Endothelial cell of umbilical vein (primary cell): ENCODE data around the gene DCHS1. TPM values are rescaled to one million over a fixed set of nuclear protein-coding genes. Genes with fewer than 3 reads are reported as not detected.

Source experiments
- BruUV-seq: library from RNA; stranded (reverse); fragments of 400-500 nt; replicated peaks from 2 replicates; lab custom pipeline; 2021; lab: Mats Ljungman, UMichigan
- CTCF ChIA-PET: fragments of 300-600, 350-600 bp; sonication (Branson Sonifier 250); formaldehyde crosslinking; loops from one replicate; lab custom pipeline; 2021; ENCODE audit warnings: antibody characterized with exemption, inconsistent platforms; lab: Charles Lee
- POLR2A ChIA-PET: fragments of 300-600, 350-600 bp; sonication (Branson Sonifier 250); formaldehyde crosslinking; loops from one replicate; lab custom pipeline; 2021; ENCODE audit warnings: antibody characterized with exemption, inconsistent platforms; lab: Charles Lee
- DNase-seq: peaks from one replicate; pipeline ENCODE4 v3.0.0-alpha.2; 2011; ENCODE audit warnings: low read depth, low spot score
- FAIRE-seq: peaks from 2 replicates; lab custom pipeline; 2011; peaks lifted over from hg19 to GRCh38; lab: Jason Lieb, UNC
- H2AFZ ChIP-seq: 2 replicates; pipeline ENCODE4 v1.6.0; 2012; ENCODE audit warnings: low read depth, low read length, control low read depth, inconsistent platforms
- H3K27ac ChIP-seq: 2 replicates; pipeline ENCODE4 v1.5.1; 2011; ENCODE audit warnings: low read depth, mild to moderate bottlenecking, control low read depth, low read length, moderate library complexity; ENCODE audit not compliant: insufficient read depth
- H3K27me3 ChIP-seq, 2 experiments: 2 replicates each; pipeline versions ENCODE4 v1.6.0 to v1.6.1; 2011; ENCODE audit warnings: low read length in 2 of 2, mixed read lengths in 1 of 2; ENCODE audit not compliant: control insufficient read depth in 2 of 2, insufficient read depth in 2 of 2
- H3K36me3 ChIP-seq, 2 experiments: 2 replicates in 1 of 2; 3 replicates in 1 of 2; pipeline ENCODE4 v1.5.1; 2011; ENCODE audit warnings: low read length in 2 of 2, mild to moderate bottlenecking in 1 of 2, moderate library complexity in 1 of 2; ENCODE audit not compliant: control insufficient read depth in 2 of 2, insufficient read depth in 2 of 2; ENCODE audit errors: extremely low read depth in 1 of 2
- H3K4me1 ChIP-seq: 3 replicates; pipeline ENCODE4 v1.5.1; 2011; ENCODE audit warnings: mild to moderate bottlenecking, low read length; ENCODE audit not compliant: control insufficient read depth, insufficient read depth; ENCODE audit errors: extremely low read depth
- H3K4me2 ChIP-seq: 2 replicates; pipeline ENCODE4 v1.6.1; 2011; ENCODE audit warnings: low read length, control low read depth, mixed read lengths; ENCODE audit not compliant: insufficient read depth
- H3K4me3 ChIP-seq, 3 experiments: fragments of 200-600 bp in 1 of 3; sonication (generic), shearing (Covaris generic) in 1 of 3; replicated peaks in 1 of 3; 2 replicates each; pipeline ENCODE4 v1.5.1; 2011 to 2016; ENCODE audit warnings: control low read depth in 3 of 3, low read length in 3 of 3, mild to moderate bottlenecking in 2 of 3, inconsistent platforms in 1 of 3, low read depth in 1 of 3, moderate library complexity in 1 of 3; ENCODE audit not compliant: insufficient read depth in 1 of 3
- H3K79me2 ChIP-seq: 2 replicates; pipeline ENCODE4 v1.6.0; 2012; ENCODE audit warnings: low read length, inconsistent platforms; ENCODE audit not compliant: control insufficient read depth, insufficient read depth
- H3K9ac ChIP-seq: replicated peaks from 2 replicates; pipeline ENCODE3; 2011; ENCODE audit warnings: low read length, control low read depth; ENCODE audit not compliant: insufficient read depth; ENCODE audit errors: extremely low read depth
- H3K9me1 ChIP-seq: replicated peaks from 3 replicates; pipeline ENCODE4 v1.6.0; 2011; ENCODE audit warnings: mild to moderate bottlenecking, low read length; ENCODE audit not compliant: control insufficient read depth, insufficient read depth; ENCODE audit errors: extremely low read depth
- H3K9me3 ChIP-seq: replicated peaks from 2 replicates; pipeline ENCODE4 v1.5.1; 2012; ENCODE audit warnings: low read length, inconsistent platforms; ENCODE audit not compliant: control insufficient read depth, insufficient read depth
- H4K20me1 ChIP-seq: replicated peaks from 2 replicates; pipeline ENCODE3; 2011; ENCODE audit warnings: mild to moderate bottlenecking, low read length; ENCODE audit not compliant: control insufficient read depth, insufficient read depth; ENCODE audit errors: extremely low read depth
- CTCF ChIP-seq, 2 donors: IDR thresholded peaks; 1 replicate in 1 of 2; 2 replicates in 1 of 2; pipeline ENCODE4 v1.5.1; 2011; ENCODE audit warnings: low read length in 2 of 2, mild to moderate bottlenecking in 2 of 2, moderate library complexity in 2 of 2, control low read depth in 1 of 2, inconsistent platforms in 1 of 2, low read depth in 1 of 2; ENCODE audit not compliant: insufficient read depth in 1 of 2; ENCODE audit errors: extremely low read depth in 1 of 2
- EZH2 ChIP-seq: IDR thresholded peaks from 2 replicates; pipeline ENCODE4 v1.6.1; 2012; ENCODE audit warnings: borderline replicate concordance, low read depth, mild to moderate bottlenecking, moderate library complexity, low read length, inconsistent platforms; ENCODE audit not compliant: severe bottlenecking
- FOS ChIP-seq: IDR thresholded peaks from 2 replicates; pipeline ENCODE4 v1.6.1; 2011; ENCODE audit warnings: mild to moderate bottlenecking, low read length, moderate library complexity, borderline replicate concordance; ENCODE audit not compliant: insufficient read depth
- GATA2 ChIP-seq: IDR thresholded peaks from 2 replicates; pipeline ENCODE4 v1.7.0; 2011; ENCODE audit warnings: low read depth, mild to moderate bottlenecking, moderate library complexity, mixed read lengths, low read length; ENCODE audit not compliant: insufficient read length, insufficient read depth
- JUN ChIP-seq: IDR thresholded peaks from 2 replicates; pipeline ENCODE4 v1.6.1; 2011; ENCODE audit warnings: borderline replicate concordance, low read depth; ENCODE audit not compliant: insufficient read length, insufficient read depth
- MAX ChIP-seq: IDR thresholded peaks from 2 replicates; pipeline ENCODE4 v1.6.1; 2011; ENCODE audit not compliant: insufficient read depth, insufficient read length
- MYC ChIP-seq: IDR thresholded peaks from one replicate; pipeline ENCODE4 v1.6.1; 2011; ENCODE audit warnings: mild to moderate bottlenecking, low read depth, low read length
- POLR2A ChIP-seq: IDR thresholded peaks from 2 replicates; pipeline ENCODE4 v1.6.1; 2012; ENCODE audit warnings: low read depth, mild to moderate bottlenecking, control low read depth, low read length
- POLR2AphosphoS5 ChIP-seq: IDR thresholded peaks from 2 replicates; pipeline ENCODE4 v1.6.1; 2012; ENCODE audit warnings: low read depth, mild to moderate bottlenecking, control low read depth, low read length, moderate library complexity; ENCODE audit not compliant: insufficient read depth
- dilution Hi-C: fragments of 300-500 bp; cut with MboI; formaldehyde crosslinking; loops from one replicate; pipeline ENCODE4 v1.15.0; 2019; ENCODE audit warnings: low sequenced_read_pairs; ENCODE audit not compliant: extremely low pct_ligation_motif_present
- intact Hi-C: fragments of 100-400 bp; cut with micrococcal nuclease; formaldehyde crosslinking; loops from one replicate; pipeline ENCODE4 v1.10.0; 2022
- polyA plus RNA-seq, 4 experiments: library from polyadenylated mRNA; depleted of rRNA in 3 of 4; stranded (reverse) in 3 of 4; unstranded in 1 of 4; fragments of >200 nt; gene quantifications; 2 replicates each; pipeline versions ENCODE4 v1.2.1 to v1.2.3, GENCODE V29; 2011 to 2012; ENCODE audit warnings: missing spikeins in 1 of 4
- total RNA-seq: library from RNA; stranded (reverse); gene quantifications from 2 replicates; pipeline ENCODE4 v1.2.3, GENCODE V29; 2021

Gene DCHS1
- total and polyA plus RNA-seq, 2 donors (not counting 3 experiments of a cell fraction or from before 2014, with no cell fraction given): 56.2 to 73.0 TPM

GRCh38 chr11:6619004-6619745 is 36.4 kb downstream of the DCHS1 start, which contains the start of gene TPP1:
TPP1 (minus strand) TSS chr11:6619422; CDS start chr11:6619400, 22 bp downstream.
- ChIA-PET CTCF (interaction anchor here (1.0 to 7.6 kb wide), 20 partner anchors 10 to 240 kb away, joined by 3 to 79 read pairs (median 4); partner anchors contain the start of genes ILK, MRPL17, RRP8 and TRIM3), POLR2A (interaction anchor here (0.7 to 1.9 kb wide), 6 partner anchors 10 to 996 kb away, joined by 3 to 7 read pairs (median 4); partner anchors contain the start of genes ILK and MRPL17)
- FAIRE-seq (peak; percentile 99), DNase-seq (peak; percentile 97)
- Histone ChIP-seq H3K27ac (peak within 1 kb of the TSS; percentile 68), H3K4me3 (peak within 1 kb of the TSS; percentile 26 to 88 (median 87)), H3K36me3 (peaks cover 8 to 21% of the 10 kb centered on the region in 2 experiments), H3K9me1 (no peaks in the 10 kb centered on the region), H3K27me3 (no peaks in the 10 kb centered on the region), H3K9me3 (no peaks in the 10 kb centered on the region), H3K4me2 (peak within 1 kb of the TSS; percentile 80), H3K79me2 (peaks cover 7% of the 10 kb centered on the region), H4K20me1 (no peaks in the 10 kb centered on the region), H3K4me1 (peaks cover 33% of the 10 kb centered on the region), H3K9ac (peak within 1 kb of the TSS; percentile 78), H2AFZ (peak within 1 kb of the TSS; percentile 61)
- no TSS peak for BruUV-seq
- TF ChIP-seq CTCF (IDR thresholded peaks at IDR 0.05; ENCODE audit: extremely low read depth in 1 of 2, insufficient read depth in 1 of 2, low read depth in 1 of 2, low read length in 2 of 2) (no peak), JUN (no peak), POLR2AphosphoS5 (peak; percentile 44), MYC (no peak), FOS (no peak), GATA2 (no peak), EZH2 (no peak), MAX (peak; percentile 94), POLR2A (peak; percentile 92)
- intact Hi-C loops: loop anchor here (1.0 to 5.0 kb wide), 6 partner anchors 16 to 144 kb away; partner anchors contain the start of gene MRPL17
- dilution Hi-C loops: no loop called here
